ENCODE data around the gene ANKRD44. TPM values are rescaled to one million over a fixed set of nuclear protein-coding genes. Genes with fewer than 3 reads are reported as not detected.
"Not testable (repeated sequence)": the region's sequence is repeated elsewhere in the genome, so short reads cannot be mapped to it uniquely, and the experiment has no call there.

The ANKRD44 gene
- total RNA-seq, 1 donor from 2014 or later = 3.4 TPM

- Histone ChIP-seq H3K9ac (no peak overlapping the region), H4K20me1 (ENCODE audit: low read depth) (no peaks in the 10 kb centered on the region), H3K9me3 (ENCODE audit: low read depth) (no peaks in the 10 kb centered on the region), H3F3A (ENCODE audit: low read depth) (no peaks in the 10 kb centered on the region), H3K4me1 (peaks cover 9% of the 10 kb centered on the region), H3K27me3 (no peaks in the 10 kb centered on the region), H3K79me2 (ENCODE audit: low read depth) (no peaks in the 10 kb centered on the region), H2AFZ (replicated peaks) (no peak overlapping the region), H3K4me2 (no peak overlapping the region), H3K36me3 (no peaks in the 10 kb centered on the region), H3K4me3 (no peak overlapping the region), H3K27ac (no peak overlapping the region)
- Mint-ChIP-seq H3K4me1 (peaks cover 23% of the 10 kb centered on the region), H3K36me3 (no peaks in the 10 kb centered on the region), H3K4me3 (no peak overlapping the region), H3K9me3 (peaks cover 2% of the 10 kb centered on the region), H3K27me3 (ENCODE audit: insufficient read depth, low read depth) (peaks cover 2% of the 10 kb centered on the region), H3K27ac (no peak overlapping the region)
- no peak for DNase-seq (ENCODE audit: low spot score)
- TF ChIP-seq EZH2phosphoT487 (IDR thresholded peaks at IDR 0.05) = no peak
- TF ChIP-seq EZH2 (IDR thresholded peaks at IDR 0.05) = no peak
- no peak for TF ChIP-seq CTCF (IDR thresholded peaks at IDR 0.05)
Measured at GRCh38 chr2:197071213-197071612, 239.4 kb downstream of the ANKRD44 start.

- DNase-seq (ENCODE audit: low spot score) = no peak
- H3K4me1 ChIP-seq = peaks cover 9% of the 10 kb centered on the region
- no peaks in the 10 kb centered on the region for H3K36me3 Mint-ChIP-seq
- H3K36me3 ChIP-seq = no peaks in the 10 kb centered on the region
- H3K4me1 Mint-ChIP-seq = peaks cover 23% of the 10 kb centered on the region
- no peak overlapping the region for H3K27ac Mint-ChIP-seq
- no peak overlapping the region for H3K9ac ChIP-seq
- H4K20me1 ChIP-seq (ENCODE audit: low read depth) = no peaks in the 10 kb centered on the region
- H3F3A ChIP-seq (ENCODE audit: low read depth) = no peaks in the 10 kb centered on the region
- no peak overlapping the region for H3K4me2 ChIP-seq
- no peaks in the 10 kb centered on the region for H3K9me3 ChIP-seq (ENCODE audit: low read depth)
- peaks cover 5% of the 10 kb centered on the region for H3K9me3 Mint-ChIP-seq
- no peak overlapping the region for H3K4me3 ChIP-seq
- peaks cover 2% of the 10 kb centered on the region for H3K27me3 Mint-ChIP-seq (ENCODE audit: insufficient read depth, low read depth)
- no peaks in the 10 kb centered on the region for H3K79me2 ChIP-seq (ENCODE audit: low read depth)
- no peak overlapping the region for H3K27ac ChIP-seq
- TF ChIP-seq CTCF (IDR thresholded peaks at IDR 0.05) (no peak), EZH2phosphoT487 (IDR thresholded peaks at IDR 0.05) (no peak), EZH2 (IDR thresholded peaks at IDR 0.05) (no peak)
- H2AFZ ChIP-seq (replicated peaks) = no peak overlapping the region
- no peaks in the 10 kb centered on the region for H3K27me3 ChIP-seq
- no peak overlapping the region for H3K4me3 Mint-ChIP-seq
Measured at GRCh38 chr2:197069958-197070357, 240.6 kb downstream of the ANKRD44 start.

- DNase-seq (ENCODE audit: low spot score); H3K79me2 ChIP-seq (ENCODE audit: low read depth); H2AFZ ChIP-seq (replicated peaks); H3K27me3 ChIP-seq; H3K4me1 ChIP-seq; H3K4me3 ChIP-seq; H3K36me3 ChIP-seq; H3K9me3 ChIP-seq (ENCODE audit: low read depth); H3K4me2 ChIP-seq; H3K36me3 Mint-ChIP-seq; H3F3A ChIP-seq (ENCODE audit: low read depth); H4K20me1 ChIP-seq (ENCODE audit: low read depth); H3K27ac Mint-ChIP-seq; H3K9ac ChIP-seq; H3K4me3 Mint-ChIP-seq; H3K27ac ChIP-seq; H3K4me1 Mint-ChIP-seq; H3K27me3 Mint-ChIP-seq (ENCODE audit: insufficient read depth, low read depth): not testable (repeated sequence)
- H3K9me3 Mint-ChIP-seq = peaks cover 12% of the 10 kb centered on the region
Measured at GRCh38 chr2:197062574-197062973, 248.0 kb downstream of the ANKRD44 start.

- H3F3A ChIP-seq (ENCODE audit: low read depth) = no peaks in the 10 kb centered on the region
- H3K9me3 ChIP-seq (ENCODE audit: low read depth) = no peaks in the 10 kb centered on the region
- H2AFZ ChIP-seq (replicated peaks) = no peak overlapping the region
- H3K4me3 Mint-ChIP-seq = no peak overlapping the region
- no peaks in the 10 kb centered on the region for H3K27me3 Mint-ChIP-seq (ENCODE audit: insufficient read depth, low read depth)
- no peak overlapping the region for H3K9ac ChIP-seq
- H4K20me1 ChIP-seq (ENCODE audit: low read depth) = no peaks in the 10 kb centered on the region
- H3K27ac Mint-ChIP-seq = no peak overlapping the region
- DNase-seq (ENCODE audit: low spot score) = no peak
- no peak overlapping the region for H3K4me2 ChIP-seq
- H3K27ac ChIP-seq = no peak overlapping the region
- H3K79me2 ChIP-seq (ENCODE audit: low read depth) = no peaks in the 10 kb centered on the region
- no peaks in the 10 kb centered on the region for H3K36me3 Mint-ChIP-seq
- TF ChIP-seq EZH2phosphoT487 (IDR thresholded peaks at IDR 0.05) = no peak
- TF ChIP-seq CTCF (IDR thresholded peaks at IDR 0.05) = no peak
- no peak for TF ChIP-seq EZH2 (IDR thresholded peaks at IDR 0.05)
- peaks cover 5% of the 10 kb centered on the region for H3K36me3 ChIP-seq
- H3K4me1 ChIP-seq = no peaks in the 10 kb centered on the region
- H3K4me1 Mint-ChIP-seq = no peaks in the 10 kb centered on the region
- H3K9me3 Mint-ChIP-seq = peaks cover 18% of the 10 kb centered on the region
- no peak overlapping the region for H3K4me3 ChIP-seq
- H3K27me3 ChIP-seq = no peaks in the 10 kb centered on the region
Measured at GRCh38 chr2:197059477-197059876, 251.1 kb downstream of the ANKRD44 start.
